ENCODE measurements around the gene SLC35G6.

- TF ChIP-seq, protein P1, sequence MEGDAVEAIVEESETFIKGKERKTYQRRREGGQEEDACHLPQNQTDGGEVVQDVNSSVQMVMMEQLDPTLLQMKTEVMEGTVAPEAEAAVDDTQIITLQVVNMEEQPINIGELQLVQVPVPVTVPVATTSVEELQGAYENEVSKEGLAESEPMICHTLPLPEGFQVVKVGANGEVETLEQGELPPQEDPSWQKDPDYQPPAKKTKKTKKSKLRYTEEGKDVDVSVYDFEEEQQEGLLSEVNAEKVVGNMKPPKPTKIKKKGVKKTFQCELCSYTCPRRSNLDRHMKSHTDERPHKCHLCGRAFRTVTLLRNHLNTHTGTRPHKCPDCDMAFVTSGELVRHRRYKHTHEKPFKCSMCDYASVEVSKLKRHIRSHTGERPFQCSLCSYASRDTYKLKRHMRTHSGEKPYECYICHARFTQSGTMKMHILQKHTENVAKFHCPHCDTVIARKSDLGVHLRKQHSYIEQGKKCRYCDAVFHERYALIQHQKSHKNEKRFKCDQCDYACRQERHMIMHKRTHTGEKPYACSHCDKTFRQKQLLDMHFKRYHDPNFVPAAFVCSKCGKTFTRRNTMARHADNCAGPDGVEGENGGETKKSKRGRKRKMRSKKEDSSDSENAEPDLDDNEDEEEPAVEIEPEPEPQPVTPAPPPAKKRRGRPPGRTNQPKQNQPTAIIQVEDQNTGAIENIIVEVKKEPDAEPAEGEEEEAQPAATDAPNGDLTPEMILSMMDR (IDR thresholded peaks at IDR 0.05) = no peak
- TF ChIP-seq EZH2 (IDR thresholded peaks at IDR 0.05) = no peak
These were observed 12.7 kb downstream of the SLC35G6 start for GRCh38 chr17:7493941-7494340.
